H1 (cell line): Measurements from ENCODE around the gene SBNO2. TPM values are rescaled to one million over a fixed set of nuclear protein-coding genes. Genes with fewer than 3 reads are reported as not detected.

Experiments used
- CTCF ChIA-PET: fragments of 300-600 bp; sonication (Branson Sonifier 250); formaldehyde crosslinking; loops from one replicate; lab custom pipeline; 2021; ENCODE audit not compliant: partially characterized antibody; lab: Charles Lee
- POLR2A ChIA-PET: fragments of 300-600 bp; sonication (Branson Sonifier 250); formaldehyde crosslinking; loops from one replicate; lab custom pipeline; 2021; ENCODE audit warnings: inconsistent platforms; ENCODE audit not compliant: partially characterized antibody; lab: Charles Lee
- DNase-seq, 2 experiments: peaks; one replicate each; pipeline versions ENCODE4 v3.0.0 to v3.0.0-alpha.2; 2010 to 2022; ENCODE audit warnings: low spot score in 2 of 2, low read depth in 1 of 2, mixed read lengths in 1 of 2
- FAIRE-seq: peaks from 2 replicates; lab custom pipeline; 2011; peaks lifted over from hg19 to GRCh38; lab: Jason Lieb, UNC
- H2AFZ ChIP-seq: 2 replicates; pipeline ENCODE4 v1.8.1; 2012; ENCODE audit warnings: low read length, inconsistent platforms
- H2AK5ac ChIP-seq: 2 replicates; pipeline ENCODE4 v1.6.1; 2013; ENCODE audit warnings: low read depth, low read length
- H2BK120ac ChIP-seq: replicated peaks from 2 replicates; pipeline ENCODE3; 2013; ENCODE audit warnings: low read depth, low read length, inconsistent platforms
- H2BK12ac ChIP-seq: 2 replicates; pipeline ENCODE4 v1.6.1; 2013; ENCODE audit warnings: low read depth, low read length
- H2BK15ac ChIP-seq: 2 replicates; pipeline ENCODE4 v1.6.1; 2013; ENCODE audit warnings: low read length
- H2BK20ac ChIP-seq: 2 replicates; pipeline ENCODE4 v1.6.1; 2013; ENCODE audit warnings: low read length
- H2BK5ac ChIP-seq: 2 replicates; pipeline ENCODE4 v1.6.1; 2013; ENCODE audit warnings: low read depth, low read length
- H3K14ac ChIP-seq: 2 replicates; pipeline ENCODE4 v1.6.1; 2013; ENCODE audit warnings: inconsistent platforms; ENCODE audit not compliant: insufficient read length
- H3K18ac ChIP-seq: 2 replicates; pipeline ENCODE4 v1.6.1; 2013; ENCODE audit warnings: low read length; ENCODE audit errors: extremely low read depth
- H3K23ac ChIP-seq: 2 replicates; pipeline ENCODE4 v1.6.1; 2013; ENCODE audit warnings: inconsistent platforms; ENCODE audit not compliant: insufficient read length
- H3K23me2 ChIP-seq: 2 replicates; pipeline ENCODE4 v1.6.1; 2013; ENCODE audit warnings: low read depth, low read length
- H3K27ac ChIP-seq: 2 replicates; pipeline ENCODE4 v1.6.1; 2011; ENCODE audit warnings: low read depth, low read length, inconsistent platforms
- H3K27me3 ChIP-seq, 4 experiments: replicated peaks in 1 of 4; 1 replicate in 1 of 4; 2 replicates in 3 of 4; pipeline versions ENCODE4 v1.6.1 to v1.8.1; 2011 to 2013; ENCODE audit warnings: low read length in 3 of 4, mild to moderate bottlenecking in 3 of 4, inconsistent platforms in 2 of 4, mixed read lengths in 2 of 4, moderate library complexity in 1 of 4; ENCODE audit not compliant: control insufficient read depth in 3 of 4, insufficient read depth in 3 of 4; ENCODE audit errors: extremely low read depth in 1 of 4
- H3K36me3 ChIP-seq, 4 experiments: 2 replicates each; pipeline versions ENCODE4 v1.6.1 to v1.8.1; 2011 to 2013; ENCODE audit warnings: mild to moderate bottlenecking in 4 of 4, low read length in 3 of 4, moderate library complexity in 2 of 4, control low read depth in 1 of 4, inconsistent platforms in 1 of 4; ENCODE audit not compliant: insufficient read depth in 4 of 4, control insufficient read depth in 2 of 4
- H3K4ac ChIP-seq: replicated peaks from 2 replicates; pipeline ENCODE3; 2013; ENCODE audit warnings: low read length, low read depth, mixed read lengths, inconsistent platforms; ENCODE audit not compliant: insufficient read length
- H3K4me1 ChIP-seq, 4 experiments: replicated peaks in 1 of 4; 1 replicate in 1 of 4; 2 replicates in 3 of 4; pipeline versions ENCODE4 v1.6.1 to v1.8.1; 2011 to 2013; ENCODE audit warnings: low read length in 3 of 4, inconsistent platforms in 2 of 4, mixed read lengths in 1 of 4; ENCODE audit not compliant: insufficient read depth in 4 of 4, control insufficient read depth in 3 of 4
- H3K4me2 ChIP-seq, 2 experiments: 2 replicates each; pipeline versions ENCODE4 v1.6.1 to v1.8.1; 2011 to 2013; ENCODE audit warnings: low read depth in 2 of 2, low read length in 2 of 2, control low read depth in 1 of 2, inconsistent platforms in 1 of 2, mild to moderate bottlenecking in 1 of 2; ENCODE audit not compliant: insufficient read depth in 1 of 2
- H3K4me3 ChIP-seq, 4 experiments: fragments of 200-600, 300-600 bp in 1 of 4; sonication (generic), shearing (Covaris generic), sonication (Bioruptor Twin) in 1 of 4; 2 replicates each; pipeline versions ENCODE4 v1.5.1 to v1.8.1; 2011 to 2016; ENCODE audit warnings: low read length in 4 of 4, low read depth in 3 of 4, control low read depth in 2 of 4, inconsistent platforms in 2 of 4, mild to moderate bottlenecking in 2 of 4, mixed read lengths in 1 of 4, moderate library complexity in 1 of 4; ENCODE audit not compliant: insufficient read depth in 2 of 4; ENCODE audit errors: extremely low read depth in 1 of 4
- H3K56ac ChIP-seq: replicated peaks from 2 replicates; pipeline ENCODE3; 2013; ENCODE audit warnings: low read depth, mild to moderate bottlenecking, mixed read lengths, low read length, inconsistent platforms; ENCODE audit not compliant: insufficient read length
- H3K79me1 ChIP-seq: 2 replicates; pipeline ENCODE4 v1.6.1; 2013; ENCODE audit warnings: low read depth, low read length, control low read depth
- H3K79me2 ChIP-seq, 2 experiments: 2 replicates each; pipeline versions ENCODE4 v1.6.1 to v1.8.1; 2012 to 2013; ENCODE audit warnings: low read length in 2 of 2, mild to moderate bottlenecking in 2 of 2, inconsistent platforms in 1 of 2; ENCODE audit not compliant: insufficient read depth in 2 of 2, control insufficient read depth in 1 of 2
- H3K9ac ChIP-seq, 4 experiments: replicated peaks in 1 of 4; 1 replicate in 1 of 4; 2 replicates in 3 of 4; pipeline versions ENCODE4 v1.6.1 to v1.8.1; 2011 to 2013; ENCODE audit warnings: low read depth in 3 of 4, low read length in 3 of 4, control low read depth in 2 of 4, mild to moderate bottlenecking in 2 of 4, moderate library complexity in 2 of 4, inconsistent platforms in 1 of 4; ENCODE audit errors: extremely low read depth in 1 of 4
- H3K9me3 ChIP-seq, 2 experiments: 2 replicates each; pipeline versions ENCODE4 v1.6.1 to v1.8.1; 2012 to 2013; ENCODE audit warnings: mild to moderate bottlenecking in 2 of 2, moderate library complexity in 2 of 2, control low read depth in 1 of 2, inconsistent platforms in 1 of 2, low read depth in 1 of 2, low read length in 1 of 2, mixed read lengths in 1 of 2; ENCODE audit not compliant: insufficient read depth in 2 of 2
- H4K20me1 ChIP-seq, 2 experiments: replicated peaks in 1 of 2; 2 replicates each; pipeline versions ENCODE3 to v1.8.1; 2011 to 2013; ENCODE audit warnings: inconsistent platforms in 2 of 2, low read length in 2 of 2, mild to moderate bottlenecking in 1 of 2; ENCODE audit not compliant: insufficient read depth in 2 of 2, control insufficient read depth in 1 of 2
- H4K5ac ChIP-seq: 2 replicates; pipeline ENCODE4 v1.6.1; 2013; ENCODE audit warnings: low read length, low read depth, mixed read lengths, inconsistent platforms; ENCODE audit not compliant: insufficient read length
- H4K8ac ChIP-seq: 2 replicates; pipeline ENCODE4 v1.8.0; 2013; ENCODE audit warnings: mild to moderate bottlenecking, moderate library complexity, low read length, inconsistent platforms; ENCODE audit not compliant: insufficient read depth; ENCODE audit errors: extremely low read depth
- H4K91ac ChIP-seq: replicated peaks from 2 replicates; pipeline ENCODE3; 2013; ENCODE audit warnings: low read length, mixed read lengths, inconsistent platforms; ENCODE audit not compliant: insufficient read length
- SIX5 ChIP-seq: IDR thresholded peaks from 2 replicates; pipeline ENCODE4 v1.6.1; 2011; ENCODE audit warnings: mild to moderate bottlenecking, low read depth, low read length
- WGBS, 2 experiments: shearing (Covaris generic) in 1 of 2; methylation state at CpG; one replicate each; pipeline versions ENCODE4 v1.1.6 to v1.1.7; 2013 to 2015; ENCODE audit warnings: low lambda C conversion rate in 2 of 2, mixed read lengths in 2 of 2, inconsistent platforms in 1 of 2, low coverage in 1 of 2, missing lambda C conversion rate in 1 of 2; ENCODE audit not compliant: insufficient replicate concordance in 2 of 2, insufficient coverage in 1 of 2, insufficient read length in 1 of 2; ENCODE audit errors: extremely low coverage in 1 of 2, missing lambda C conversion rate in 1 of 2; 5-methylcytosine and 5-hydroxymethylcytosine counted together
- polyA plus RNA-seq, 7 experiments: library from polyadenylated mRNA; depleted of rRNA in 3 of 7; stranded (reverse) in 5 of 7; unstranded in 2 of 7; fragments of >200 nt in 5 of 7; fragments of 200-250 nt in 2 of 7; gene quantifications; 1 replicate in 5 of 7; 2 replicates in 1 of 7; 4 replicates in 1 of 7; pipeline versions ENCODE4 v1.2.1 to v1.2.3, GENCODE V29; 2011 to 2013; ENCODE audit warnings: missing spikeins in 2 of 7, mixed read lengths in 2 of 7
- total RNA-seq: library from RNA; stranded (reverse); fragmentation: NEBNext Ultra II Directional; extraction: Animal tissue kit (Norgen Biotek cat#: 25700); gene quantifications from 2 replicates; pipeline ENCODE4 v1.2.1, GENCODE V29; 2021

The SBNO2 gene
- total and polyA plus RNA-seq, 2 of the 8 experiments (the other 6 are each of a cell fraction or from before 2014, with no cell fraction given): 12.2 to 31.4 TPM

- Histone ChIP-seq H3K14ac (no peak overlapping the region), H3K56ac (no peak overlapping the region), H3K4me3 (no peak overlapping the region; a peak in 2 of 8 replicates), H3K79me2 (no peaks in the 10 kb centered on the region), H3K23ac (no peak overlapping the region), H3K4me1 (0 out of 7 replicates have a peak, but pooled peaks cover 0 to 2% (median 0%) of the 10 kb centered on the region in 4 experiments), H3K36me3 (no peaks in the 10 kb centered on the region), H2BK20ac (no peak overlapping the region), H2BK15ac (no peak overlapping the region), H4K20me1 (no peaks in the 10 kb centered on the region), H2BK5ac (peak overlapping the region; percentile 21; the same call in 1 of the 2 replicates), H2BK12ac (0 out of 2 replicates have a peak overlapping the region, but pooled peaks have one; percentile 17), H3K9me3 (no peaks in the 10 kb centered on the region), H3K4me2 (no peak overlapping the region), H2BK120ac (no peak overlapping the region), H3K27me3 (no peaks in the 10 kb centered on the region), H4K91ac (peak overlapping the region; percentile 55), H2AK5ac (no peak overlapping the region), H3K79me1 (no peaks in the 10 kb centered on the region), H3K18ac (no peak overlapping the region), H3K23me2 (no peaks in the 10 kb centered on the region), H3K4ac (peak overlapping the region; percentile 53), H3K27ac (no peak overlapping the region), H4K5ac (peak overlapping the region; percentile 15), H3K9ac (no peak overlapping the region; a peak in 1 of 7 replicates), H2AFZ (0 out of 2 replicates have a peak overlapping the region, but pooled peaks have one; percentile 8), H4K8ac (0 out of 2 replicates have a peak overlapping the region, but pooled peaks have one; percentile 51)
- no peak for FAIRE-seq
- POLR2A ChIA-PET: interaction anchor here (1.2 kb wide), 1 partner anchor 79 kb away, joined by 3 read pairs; no protein-coding TSS in a partner anchor
- no peak for TF ChIP-seq SIX5
- CTCF ChIA-PET: interaction anchor here (1.0 to 1.2 kb wide), 3 partner anchors 9 to 59 kb away, joined by 3 read pairs; no protein-coding TSS in a partner anchor
- 90% methylated on average over 9 of the region's 9 CpGs; no CpG with 5 or more reads in 1 of the 2 experiments for WGBS, 2 experiments
- no peak for DNase-seq
Observed at GRCh38 chr19:1189419-1189818, 15.4 kb upstream of the SBNO2 start.
